Common myeloid progenitor, CD34-positive (primary cell): Measurements from ENCODE around the gene SELL.
"Not testable (repeated sequence)": the region's sequence is repeated elsewhere in the genome, so short reads cannot be mapped to it uniquely, and the experiment has no call there.

Experiments used
- CTCF ChIA-PET: fragments of 350-600 bp; sonication (Branson Sonifier 250); formaldehyde crosslinking; loops from one replicate; lab custom pipeline; 2021; ENCODE audit warnings: antibody characterized with exemption; lab: Charles Lee
- POLR2A ChIA-PET: fragments of 350-600 bp; sonication (Branson Sonifier 250); formaldehyde crosslinking; loops from one replicate; lab custom pipeline; 2021; ENCODE audit warnings: antibody characterized with exemption; lab: Charles Lee
- DNase-seq, 3 donors: peaks; one replicate each; pipeline versions ENCODE4 v3.0.0 to v3.0.0-alpha.2; 2013
- H3K27ac ChIP-seq, 2 experiments: 1 replicate in 1 of 2; 2 replicates in 1 of 2; pipeline ENCODE4 v1.7.0; 2013; ENCODE audit warnings: inconsistent platforms in 2 of 2, low read length in 2 of 2, mild to moderate bottlenecking in 2 of 2, low read depth in 1 of 2, moderate library complexity in 1 of 2; ENCODE audit not compliant: severe bottlenecking in 2 of 2, insufficient read depth in 1 of 2, poor library complexity in 1 of 2
- H3K27me3 ChIP-seq, 5 experiments: replicated peaks in 2 of 5; 1 replicate in 3 of 5; 2 replicates in 2 of 5; pipeline versions ENCODE4 v1.6.1 to v1.7.0; 2013; ENCODE audit warnings: low read length in 4 of 5, mild to moderate bottlenecking in 2 of 5, moderate library complexity in 2 of 5, inconsistent platforms in 1 of 5; ENCODE audit not compliant: insufficient read depth in 5 of 5, control insufficient read depth in 4 of 5
- H3K36me3 ChIP-seq, 4 experiments: 1 replicate in 2 of 4; 2 replicates in 2 of 4; pipeline versions ENCODE4 v1.6.1 to v1.7.0; 2013; ENCODE audit warnings: low read length in 3 of 4, control low read depth in 1 of 4, mild to moderate bottlenecking in 1 of 4; ENCODE audit not compliant: control insufficient read depth in 4 of 4, insufficient read depth in 4 of 4
- H3K4me1 ChIP-seq, 4 experiments: 1 replicate in 3 of 4; 2 replicates in 1 of 4; pipeline versions ENCODE4 v1.6.1 to v1.7.1; 2013; ENCODE audit warnings: low read length in 3 of 4, mild to moderate bottlenecking in 3 of 4, control low read depth in 1 of 4, inconsistent platforms in 1 of 4, moderate library complexity in 1 of 4; ENCODE audit not compliant: control insufficient read depth in 4 of 4, insufficient read depth in 4 of 4; ENCODE audit errors: control extremely low read depth in 1 of 4
- H3K4me3 ChIP-seq, 7 experiments: 1 replicate in 4 of 7; 2 replicates in 3 of 7; pipeline versions ENCODE4 v1.5.1 to v1.7.0; 2013; ENCODE audit warnings: mild to moderate bottlenecking in 7 of 7, low read length in 6 of 7, moderate library complexity in 6 of 7, inconsistent platforms in 2 of 7, low read depth in 2 of 7, control low read depth in 1 of 7; ENCODE audit not compliant: insufficient read depth in 4 of 7, control insufficient read depth in 1 of 7; ENCODE audit errors: extremely low read depth in 1 of 7
- H3K9me3 ChIP-seq, 5 experiments: 1 replicate in 4 of 5; 2 replicates in 1 of 5; pipeline versions ENCODE4 v1.6.1 to v1.7.1; 2013; ENCODE audit warnings: low read length in 4 of 5, mild to moderate bottlenecking in 2 of 5, inconsistent platforms in 1 of 5, low read depth in 1 of 5, moderate library complexity in 1 of 5; ENCODE audit not compliant: control insufficient read depth in 4 of 5, insufficient read depth in 2 of 5; ENCODE audit errors: control extremely low read depth in 1 of 5
- WGBS: methylation state at CpG from one replicate; pipeline ENCODE4 v1.1.5; 2013; ENCODE audit not compliant: insufficient coverage; 5-methylcytosine and 5-hydroxymethylcytosine counted together

Gene SELL

GRCh38 chr1:169688377-169688776, 23.0 kb downstream of the SELL start:
- H3K27me3 ChIP-seq, H3K4me3 ChIP-seq, DNase-seq, H3K9me3 ChIP-seq, POLR2A ChIA-PET: not testable (repeated sequence)
- H3K36me3 ChIP-seq, result peaks cover 2 to 18% (median 7%) of the 10 kb centered on the region in 4 experiments
- H3K27ac ChIP-seq, result peak overlapping the region in 1 of 2 experiments; percentile 14
- H3K4me1 ChIP-seq, result peaks cover 12 to 47% (median 25%) of the 10 kb centered on the region in 4 experiments
- CTCF ChIA-PET, result interaction anchor here (0.6 to 9.8 kb wide), 5 partner anchors 13 to 86 kb away, joined by 3 to 65 read pairs (median 5); no protein-coding TSS in a partner anchor
- WGBS, result 93% methylated on average over 3 of the region's 5 CpGs

GRCh38 chr1:169683661-169684060, 27.8 kb downstream of the SELL start:
- no peak for DNase-seq
- H3K27me3 ChIP-seq, result no peaks in the 10 kb centered on the region
- H3K9me3 ChIP-seq, result no peaks in the 10 kb centered on the region
- H3K27ac ChIP-seq, result no peak overlapping the region
- no peaks in the 10 kb centered on the region for H3K36me3 ChIP-seq
- POLR2A ChIA-PET, result no interaction called here
- 90% methylated on average over 2 of the region's 3 CpGs for WGBS
- no peak overlapping the region for H3K4me3 ChIP-seq
- peaks cover 0 to 12% (median 6%) of the 10 kb centered on the region in 4 experiments for H3K4me1 ChIP-seq
- CTCF ChIA-PET, result no interaction called here

GRCh38 chr1:169683168-169683567, 28.3 kb downstream of the SELL start:
- H3K9me3 ChIP-seq, H3K36me3 ChIP-seq, H3K27me3 ChIP-seq, H3K4me3 ChIP-seq, H3K27ac ChIP-seq, POLR2A ChIA-PET, DNase-seq: not testable (repeated sequence)
- peaks cover 0 to 12% (median 5%) of the 10 kb centered on the region in 4 experiments for H3K4me1 ChIP-seq
- CTCF ChIA-PET, result interaction anchor here (1.6 kb wide), 1 partner anchor 26 kb away, joined by 4 read pairs; no protein-coding TSS in a partner anchor
- 98% methylated on average over 4 of the region's 4 CpGs for WGBS

GRCh38 chr1:169682071-169682470, 29.3 kb downstream of the SELL start:
- Histone ChIP-seq H3K27me3 (no peaks in the 10 kb centered on the region), H3K36me3 (no peaks in the 10 kb centered on the region), H3K27ac (no peak overlapping the region), H3K4me1 (peaks cover 0 to 14% (median 5%) of the 10 kb centered on the region in 4 experiments), H3K9me3 (no peaks in the 10 kb centered on the region), H3K4me3 (no peak overlapping the region)
- 71% methylated on average over 1 of the region's 2 CpGs for WGBS
- CTCF ChIA-PET, result interaction anchor here (0.6 to 1.6 kb wide), 4 partner anchors 11 to 81 kb away, joined by 3 to 4 read pairs (median 4); no protein-coding TSS in a partner anchor
- POLR2A ChIA-PET, result interaction anchor here (0.6 kb wide), 1 partner anchor 10 kb away, joined by 3 read pairs; no protein-coding TSS in a partner anchor
- no peak for DNase-seq

GRCh38 chr1:169681140-169681539, 30.3 kb downstream of the SELL start:
- Histone ChIP-seq H3K4me3 (no peak overlapping the region), H3K4me1 (peaks cover 7 to 22% (median 10%) of the 10 kb centered on the region in 4 experiments), H3K27ac (no peak overlapping the region), H3K27me3 (no peaks in the 10 kb centered on the region), H3K36me3 (no peaks in the 10 kb centered on the region), H3K9me3 (no peaks in the 10 kb centered on the region)
- WGBS, result 86% methylated on average over 2 of the region's 2 CpGs
- no peak for DNase-seq
- CTCF ChIA-PET, result interaction anchor here (0.8 to 1.3 kb wide), 3 partner anchors 10 to 13 kb away, joined by 3 to 4 read pairs (median 4); no protein-coding TSS in a partner anchor
- POLR2A ChIA-PET, result interaction anchor here (0.6 kb wide), 1 partner anchor 11 kb away, joined by 3 read pairs; no protein-coding TSS in a partner anchor

- no peak for DNase-seq
- POLR2A ChIA-PET, result no interaction called here
- 99% methylated on average over 4 of the region's 6 CpGs for WGBS
- no peaks in the 10 kb centered on the region for H3K36me3 ChIP-seq
- no peak overlapping the region for H3K4me3 ChIP-seq
- no peaks in the 10 kb centered on the region for H3K9me3 ChIP-seq
- CTCF ChIA-PET, result interaction anchor here (0.8 to 2.4 kb wide), 4 partner anchors 9 to 78 kb away, joined by 3 to 9 read pairs (median 4); no protein-coding TSS in a partner anchor
- peaks cover 12 to 29% (median 15%) of the 10 kb centered on the region in 4 experiments for H3K4me1 ChIP-seq
- no peak overlapping the region for H3K27ac ChIP-seq
- no peaks in the 10 kb centered on the region for H3K27me3 ChIP-seq
These were observed 30.9 kb downstream of the SELL start for GRCh38 chr1:169680377-169681019.

- 100% methylated on average over 2 of the region's 3 CpGs for WGBS
- H3K27ac ChIP-seq, result no peak overlapping the region
- CTCF ChIA-PET, result interaction anchor here (1.0 to 2.4 kb wide), 2 partner anchors 10 to 78 kb away, joined by 6 to 9 read pairs; no protein-coding TSS in a partner anchor
- no peaks in the 10 kb centered on the region for H3K36me3 ChIP-seq
- no peaks in the 10 kb centered on the region for H3K9me3 ChIP-seq
- H3K27me3 ChIP-seq, result no peaks in the 10 kb centered on the region
- POLR2A ChIA-PET, result no interaction called here
- peaks cover 14 to 31% (median 16%) of the 10 kb centered on the region in 4 experiments for H3K4me1 ChIP-seq
- no peak for DNase-seq
- no peak overlapping the region for H3K4me3 ChIP-seq
These were observed 31.7 kb downstream of the SELL start for GRCh38 chr1:169679692-169680091.
